Osteocyte (in vitro differentiated cells): ENCODE measurements around the gene TRIO. TPM values are rescaled to one million over a fixed set of nuclear protein-coding genes. Genes with fewer than 3 reads are reported as not detected.
A peak's percentile ranks its signal among the peaks of the same experiment; 100 is the strongest.

ENCODE experiments used
- DNase-seq: peaks from one replicate; pipeline ENCODE4 v3.0.0; 2021; ENCODE audit warnings: mixed read lengths; ENCODE audit not compliant: unreplicated experiment; ENCODE audit errors: extremely low spot score
- H3K27ac Mint-ChIP-seq: one replicate; pipeline ENCODE4 v1.8.0; 2021; ENCODE audit warnings: mild to moderate bottlenecking, mixed read lengths; ENCODE audit not compliant: unreplicated experiment
- H3K27me3 Mint-ChIP-seq: one replicate; pipeline ENCODE4 v1.8.0; 2021; ENCODE audit warnings: mixed read lengths; ENCODE audit not compliant: unreplicated experiment
- H3K36me3 Mint-ChIP-seq: one replicate; pipeline ENCODE4 v1.8.0; 2021; ENCODE audit warnings: mixed read lengths; ENCODE audit not compliant: unreplicated experiment
- H3K4me1 Mint-ChIP-seq: one replicate; pipeline ENCODE4 v1.8.0; 2021; ENCODE audit warnings: mixed read lengths; ENCODE audit not compliant: unreplicated experiment
- H3K4me3 Mint-ChIP-seq: one replicate; pipeline ENCODE4 v1.8.0; 2021; ENCODE audit warnings: mild to moderate bottlenecking, moderate library complexity, mixed read lengths; ENCODE audit not compliant: unreplicated experiment
- H3K9me3 Mint-ChIP-seq: one replicate; pipeline ENCODE4 v1.8.0; 2021; ENCODE audit warnings: mixed read lengths; ENCODE audit not compliant: unreplicated experiment
- total RNA-seq: library from RNA; stranded (reverse); gene quantifications from 2 replicates; pipeline ENCODE4 v1.2.1, GENCODE V29; 2021
- TF ChIP-seq, protein P1 (sequence below): fragments of 200-600 bp; sonication (generic); IDR thresholded peaks from 2 replicates; pipeline ENCODE4 v1.5.0; 2021; ENCODE audit warnings: antibody characterized with exemption, mild to moderate bottlenecking, moderate library complexity

TRIO gene
- total RNA-seq, 1 donor from 2014 or later = 336 TPM

DNA sequence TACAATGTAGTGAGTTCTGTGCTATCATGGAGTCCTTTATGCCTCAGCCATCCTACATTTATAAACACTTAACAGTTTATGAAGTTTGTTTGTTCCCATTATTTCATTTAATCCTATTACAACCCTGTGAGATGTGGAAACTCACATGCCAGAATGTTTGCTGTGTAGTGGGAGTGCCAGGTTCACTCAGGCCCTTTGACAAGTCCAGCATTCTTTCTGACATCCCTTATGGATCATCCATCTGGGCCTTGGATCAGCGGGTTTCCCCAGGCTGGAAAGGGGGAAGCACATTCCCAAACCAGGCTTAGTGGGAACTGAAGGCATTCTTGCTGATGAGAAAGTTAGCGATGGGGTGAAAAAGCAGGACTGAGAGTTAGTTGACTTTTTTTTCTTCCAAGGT, 310.3 kb downstream of the TRIO start:
- no peaks in the 10 kb centered on the region for H3K27me3 Mint-ChIP-seq
- H3K4me3 Mint-ChIP-seq = peak overlapping the region; percentile 29
- H3K4me1 Mint-ChIP-seq = peaks cover 78% of the 10 kb centered on the region
- no peak for DNase-seq
- no peaks in the 10 kb centered on the region for H3K9me3 Mint-ChIP-seq
- peaks cover 27% of the 10 kb centered on the region for H3K36me3 Mint-ChIP-seq
- TF ChIP-seq, protein P1, sequence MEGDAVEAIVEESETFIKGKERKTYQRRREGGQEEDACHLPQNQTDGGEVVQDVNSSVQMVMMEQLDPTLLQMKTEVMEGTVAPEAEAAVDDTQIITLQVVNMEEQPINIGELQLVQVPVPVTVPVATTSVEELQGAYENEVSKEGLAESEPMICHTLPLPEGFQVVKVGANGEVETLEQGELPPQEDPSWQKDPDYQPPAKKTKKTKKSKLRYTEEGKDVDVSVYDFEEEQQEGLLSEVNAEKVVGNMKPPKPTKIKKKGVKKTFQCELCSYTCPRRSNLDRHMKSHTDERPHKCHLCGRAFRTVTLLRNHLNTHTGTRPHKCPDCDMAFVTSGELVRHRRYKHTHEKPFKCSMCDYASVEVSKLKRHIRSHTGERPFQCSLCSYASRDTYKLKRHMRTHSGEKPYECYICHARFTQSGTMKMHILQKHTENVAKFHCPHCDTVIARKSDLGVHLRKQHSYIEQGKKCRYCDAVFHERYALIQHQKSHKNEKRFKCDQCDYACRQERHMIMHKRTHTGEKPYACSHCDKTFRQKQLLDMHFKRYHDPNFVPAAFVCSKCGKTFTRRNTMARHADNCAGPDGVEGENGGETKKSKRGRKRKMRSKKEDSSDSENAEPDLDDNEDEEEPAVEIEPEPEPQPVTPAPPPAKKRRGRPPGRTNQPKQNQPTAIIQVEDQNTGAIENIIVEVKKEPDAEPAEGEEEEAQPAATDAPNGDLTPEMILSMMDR = no peak
- peak overlapping the region; percentile 99 for H3K27ac Mint-ChIP-seq

DNA sequence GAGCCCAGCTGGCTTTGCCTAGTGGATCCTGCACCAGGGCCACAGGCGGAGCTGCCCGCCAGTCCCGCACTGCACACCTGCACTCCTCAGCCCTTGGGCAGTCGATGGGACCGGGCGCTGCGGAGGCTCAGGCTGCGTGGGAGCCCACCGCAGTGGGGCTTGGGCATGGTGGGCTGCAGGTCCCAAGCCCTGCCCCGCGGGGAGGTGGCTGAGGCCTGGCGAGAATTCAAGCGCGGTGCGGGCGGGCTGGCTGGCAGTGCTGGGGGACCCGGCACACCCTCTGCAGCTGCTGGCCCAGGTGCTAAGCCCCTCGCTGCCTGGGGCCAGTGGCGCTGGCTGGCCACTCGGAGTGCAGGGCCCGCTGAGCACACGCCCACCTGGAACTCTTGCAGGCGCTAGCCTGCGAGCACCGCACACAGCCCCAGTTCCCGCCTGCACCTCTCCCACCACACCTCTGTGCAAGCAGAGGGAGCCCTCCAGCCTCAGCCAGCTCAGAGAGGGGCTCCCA, 312.7 kb downstream of the TRIO start:
- H3K4me1 Mint-ChIP-seq = peaks cover 55% of the 10 kb centered on the region
- H3K4me3 Mint-ChIP-seq = no peak overlapping the region
- DNase-seq = no peak
- H3K9me3 Mint-ChIP-seq = no peaks in the 10 kb centered on the region
- no peak overlapping the region for H3K27ac Mint-ChIP-seq
- H3K36me3 Mint-ChIP-seq = peaks cover 36% of the 10 kb centered on the region
- TF ChIP-seq, protein P1 = no peak
- no peaks in the 10 kb centered on the region for H3K27me3 Mint-ChIP-seq

DNA sequence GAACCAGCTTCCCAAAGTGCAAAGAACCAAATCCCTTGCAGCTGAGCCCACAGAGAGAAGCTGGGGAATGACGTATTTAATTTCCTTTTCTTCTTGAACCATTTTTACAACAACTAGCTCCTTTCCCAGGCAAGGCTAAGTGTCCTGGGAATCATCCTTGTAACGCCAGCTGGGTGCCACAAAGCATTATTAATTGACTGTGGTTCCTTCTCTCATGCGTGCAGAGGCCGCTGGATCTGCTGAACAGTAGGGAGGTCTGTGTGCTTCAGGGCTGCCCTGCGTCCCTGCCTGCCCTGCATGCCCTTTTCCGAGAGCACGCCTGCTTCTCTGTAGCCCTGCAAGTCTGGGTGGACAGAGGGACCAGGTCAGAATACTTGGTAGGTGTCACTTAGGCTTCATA, 314.3 kb downstream of the TRIO start:
- peaks cover 47% of the 10 kb centered on the region for H3K36me3 Mint-ChIP-seq
- H3K9me3 Mint-ChIP-seq = no peaks in the 10 kb centered on the region
- peaks cover 39% of the 10 kb centered on the region for H3K4me1 Mint-ChIP-seq
- no peak overlapping the region for H3K4me3 Mint-ChIP-seq
- TF ChIP-seq, protein P1 = no peak
- H3K27ac Mint-ChIP-seq = peak overlapping the region; percentile 65
- DNase-seq = no peak
- H3K27me3 Mint-ChIP-seq = no peaks in the 10 kb centered on the region

DNA sequence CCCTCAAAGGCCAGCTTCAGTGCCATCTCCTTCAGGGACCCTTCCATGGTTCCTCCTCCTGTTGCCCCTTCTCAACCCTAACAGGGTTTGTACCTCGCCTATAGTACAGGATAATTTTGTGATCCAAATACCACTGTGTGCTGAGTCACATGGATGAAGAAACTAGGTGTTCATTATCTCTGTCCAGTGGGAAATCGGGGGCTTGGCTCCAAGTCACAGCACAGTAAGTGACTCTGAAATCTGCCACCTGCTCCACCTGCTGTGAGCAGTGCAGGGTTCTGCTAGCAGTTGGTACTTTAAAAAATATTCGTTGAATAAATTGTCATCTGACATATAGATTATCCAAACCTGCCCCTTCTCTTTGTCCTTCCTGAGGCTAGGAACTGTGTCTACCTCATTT, 315.3 kb downstream of the TRIO start:
- no peak for DNase-seq
- no peak overlapping the region for H3K4me3 Mint-ChIP-seq
- no peaks in the 10 kb centered on the region for H3K9me3 Mint-ChIP-seq
- H3K4me1 Mint-ChIP-seq = peaks cover 29% of the 10 kb centered on the region
- H3K27me3 Mint-ChIP-seq = no peaks in the 10 kb centered on the region
- TF ChIP-seq, protein P1 = no peak
- H3K36me3 Mint-ChIP-seq = peaks cover 56% of the 10 kb centered on the region
- H3K27ac Mint-ChIP-seq = peak overlapping the region; percentile 65

DNA sequence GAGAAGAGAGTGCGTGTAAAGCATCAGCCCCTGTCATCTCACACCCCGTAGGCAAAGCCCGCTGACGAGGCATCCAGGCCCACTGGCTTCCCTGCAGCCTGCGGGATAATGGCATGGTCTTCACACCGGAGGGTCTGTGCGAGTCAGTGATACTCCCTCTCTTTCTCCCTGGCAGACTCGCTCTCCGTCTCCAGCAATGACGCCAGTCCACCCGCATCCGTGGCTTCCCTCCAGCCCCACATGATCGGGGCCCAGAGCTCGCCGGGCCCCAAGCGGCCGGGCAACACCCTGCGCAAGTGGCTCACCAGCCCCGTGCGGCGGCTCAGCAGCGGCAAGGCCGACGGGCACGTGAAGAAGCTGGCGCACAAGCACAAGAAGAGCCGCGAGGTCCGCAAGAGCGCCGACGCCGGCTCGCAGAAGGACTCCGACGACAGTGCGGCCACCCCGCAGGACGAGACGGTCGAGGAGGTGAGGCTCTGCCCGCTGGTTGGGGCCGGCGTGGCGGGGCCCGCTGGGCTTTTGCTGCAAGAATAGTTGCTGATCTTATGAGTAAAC, 317.8 kb downstream of the TRIO start:
- no peak for DNase-seq
- Mint-ChIP-seq H3K27ac (no peak overlapping the region), H3K27me3 (no peaks in the 10 kb centered on the region), H3K9me3 (no peaks in the 10 kb centered on the region), H3K4me3 (no peak overlapping the region), H3K36me3 (peaks cover 61% of the 10 kb centered on the region), H3K4me1 (peaks cover 25% of the 10 kb centered on the region)
- TF ChIP-seq, protein P1 = no peak
